HG02884 (cell line): ENCODE results near the gene OSBP2.

Experiments
- ATAC-seq: cut with Tn5 transposase; IDR thresholded peaks from one replicate; pipeline ENCODE4 v1.9.1; 2021; ENCODE audit warnings: mild to moderate bottlenecking, moderate library complexity; ENCODE audit not compliant: unreplicated experiment

The OSBP2 gene

DNA sequence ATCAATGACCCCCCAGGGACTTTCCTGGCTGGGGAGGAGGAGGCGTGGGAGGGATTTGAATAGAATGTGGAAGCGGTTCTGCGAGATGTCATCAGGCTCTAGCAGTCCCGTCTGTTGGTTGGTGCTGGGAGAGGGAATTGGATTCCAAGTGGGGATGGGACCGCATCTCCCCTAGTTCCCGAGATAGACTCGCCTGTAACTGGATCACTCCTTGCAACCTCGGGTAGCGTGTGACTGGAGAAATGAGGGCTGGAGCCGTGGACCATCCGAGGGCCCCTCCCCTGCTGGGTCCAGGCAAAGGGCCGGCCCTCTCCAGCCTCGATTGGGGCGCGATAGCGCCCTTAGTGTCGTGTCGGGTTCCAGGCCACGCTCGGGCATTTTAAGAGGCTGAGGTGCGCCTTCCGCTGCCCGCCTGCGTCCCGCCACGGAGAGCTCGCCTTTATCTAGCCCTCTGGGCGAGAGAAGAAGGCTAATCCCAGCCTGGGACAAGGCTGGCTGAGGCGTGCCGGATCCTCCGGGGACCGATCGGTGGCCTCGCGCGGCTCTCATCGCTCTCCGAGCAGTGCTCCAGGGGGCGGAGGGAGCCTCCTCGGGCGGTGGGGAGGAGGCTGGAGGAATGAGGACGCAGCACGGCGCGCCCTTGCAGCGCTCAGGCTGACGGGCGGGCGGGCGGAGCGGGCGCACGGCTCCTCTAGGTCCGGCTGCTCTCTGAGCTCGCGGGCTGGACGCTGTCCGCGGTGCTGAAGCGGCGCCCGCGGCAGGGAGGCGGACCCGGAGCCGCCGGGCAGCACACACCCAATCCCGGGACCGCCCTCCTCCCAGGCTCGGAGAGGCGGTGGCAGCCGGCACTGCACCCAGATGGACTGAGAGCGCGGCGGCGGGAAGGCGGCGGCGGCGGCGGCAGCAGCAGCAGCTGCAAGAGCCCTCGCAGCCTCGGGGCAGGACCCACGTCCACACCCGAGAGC lies 107.8 kb downstream of the OSBP2 start:
- ATAC-seq: no peak

DNA sequence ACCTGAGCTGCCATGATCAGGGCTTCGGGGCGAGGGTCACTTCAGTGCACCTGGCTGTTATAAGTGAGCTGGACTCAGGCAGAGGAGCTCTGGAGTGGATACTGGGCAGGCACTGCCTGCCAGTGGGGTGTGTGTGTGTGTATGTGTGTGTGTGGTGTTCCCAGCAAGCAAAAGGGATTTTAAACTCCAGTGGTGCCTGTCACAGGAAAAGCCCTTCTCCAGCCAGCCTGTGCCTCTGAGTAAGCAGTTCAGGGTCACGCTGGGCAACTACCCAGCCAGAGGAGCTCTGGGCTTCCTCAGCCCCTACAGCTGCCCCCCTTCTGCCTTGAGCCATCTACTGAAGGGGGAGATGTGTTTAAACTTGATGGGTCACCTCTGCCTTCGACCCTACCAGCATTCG lies 109.0 kb downstream of the OSBP2 start:
- ATAC-seq: no peak

DNA sequence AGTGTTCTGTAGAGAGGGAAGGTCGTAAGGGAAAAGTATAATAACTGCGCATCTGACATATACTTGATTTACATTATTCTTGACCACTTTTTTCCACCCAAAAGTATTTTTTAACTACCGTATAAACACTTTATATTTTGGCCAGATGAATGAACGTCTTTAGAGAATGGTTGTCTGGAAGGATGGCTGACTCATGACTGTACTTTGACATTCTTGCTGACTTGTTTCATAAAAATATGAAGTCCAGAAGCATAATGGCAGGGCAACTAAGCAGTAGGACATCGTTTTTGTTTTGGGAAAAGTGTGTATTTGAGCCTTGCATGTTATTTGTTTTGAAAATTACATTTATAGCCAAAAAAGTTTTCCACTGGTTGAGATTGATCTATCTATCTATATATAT lies 110.0 kb downstream of the OSBP2 start:
- no peak for ATAC-seq

DNA sequence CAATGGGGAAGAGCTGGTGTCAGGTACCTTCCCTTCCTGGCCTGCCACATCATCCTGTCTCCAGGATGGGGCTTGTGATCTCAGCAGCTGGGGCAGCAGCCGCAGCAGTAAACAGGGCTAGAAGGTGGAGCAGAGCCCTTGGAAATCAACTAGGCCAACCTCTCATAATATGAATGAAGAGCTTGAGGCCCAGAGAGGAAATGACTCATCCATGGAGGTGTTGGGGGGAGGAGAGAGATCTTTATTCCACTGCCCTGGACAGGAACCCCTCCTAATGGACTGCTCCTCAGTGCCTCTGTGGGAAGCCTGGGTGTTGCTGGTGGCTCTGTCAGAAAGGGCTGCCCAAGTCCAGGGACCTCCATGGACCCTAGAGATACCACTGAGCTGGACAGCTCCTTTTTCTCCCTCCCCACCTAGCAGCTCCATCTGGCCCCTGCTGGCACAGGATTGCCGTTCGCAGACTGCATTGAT lies 111.8 kb downstream of the OSBP2 start:
- ATAC-seq: no peak

DNA sequence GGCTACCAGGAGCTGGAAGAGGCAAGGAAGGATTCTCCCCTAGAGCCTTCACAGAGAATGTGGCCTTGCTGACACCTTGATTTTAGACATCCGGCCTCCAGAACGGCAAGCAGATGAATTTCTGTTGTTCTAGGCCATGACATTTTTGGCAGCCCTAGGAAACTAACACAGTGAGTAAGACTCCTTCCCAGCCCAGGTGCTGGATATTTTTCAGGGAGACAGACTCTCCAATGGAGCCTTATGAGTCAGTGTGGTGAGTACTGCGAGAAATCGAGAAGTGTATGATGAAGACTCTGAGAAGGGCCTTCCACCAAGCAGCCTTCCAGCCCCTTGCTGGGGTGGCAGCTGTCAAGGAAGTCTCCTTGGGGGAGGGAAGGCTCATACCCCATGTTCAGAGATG lies 114.4 kb downstream of the OSBP2 start:
- ATAC-seq: no peak

DNA sequence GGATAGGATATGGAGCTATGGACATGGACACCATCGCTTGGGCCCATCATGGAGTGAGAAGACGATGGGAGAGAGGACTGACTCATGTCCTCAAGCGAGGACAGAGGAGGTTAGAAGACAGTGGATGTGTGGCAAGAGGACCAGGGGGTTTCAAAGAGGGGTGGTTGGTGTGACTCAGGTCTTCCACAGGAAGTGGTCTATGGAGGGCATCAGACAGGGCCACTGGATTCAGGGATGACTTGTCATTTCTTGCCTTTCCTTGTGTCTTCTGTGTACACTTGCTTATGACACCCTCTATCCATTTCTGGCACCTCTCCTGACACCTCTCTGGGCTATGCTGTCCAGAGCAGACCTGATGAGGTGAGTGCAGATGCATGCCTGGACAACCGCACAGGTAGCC lies 115.4 kb downstream of the OSBP2 start:
- no peak for ATAC-seq

DNA sequence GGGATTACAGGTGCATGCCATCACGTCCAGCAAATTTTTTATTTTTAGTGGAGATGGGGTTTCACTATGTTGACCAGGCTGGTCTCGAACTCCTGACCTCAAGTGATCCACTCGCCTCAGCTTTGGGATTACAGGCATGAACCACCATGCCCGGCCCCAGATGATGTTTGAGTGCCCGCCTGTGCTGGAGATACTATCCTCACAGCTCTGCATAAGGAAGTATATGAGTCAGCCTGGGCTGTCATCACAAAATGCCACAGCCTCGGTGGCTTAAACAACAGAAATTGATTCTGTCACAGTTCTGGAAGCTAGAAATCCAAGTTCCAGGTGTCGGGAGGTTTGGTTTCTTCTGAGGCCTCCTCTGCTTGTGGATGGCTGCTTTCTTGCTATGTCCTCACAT lies 119.3 kb downstream of the OSBP2 start:
- ATAC-seq: no peak

DNA sequence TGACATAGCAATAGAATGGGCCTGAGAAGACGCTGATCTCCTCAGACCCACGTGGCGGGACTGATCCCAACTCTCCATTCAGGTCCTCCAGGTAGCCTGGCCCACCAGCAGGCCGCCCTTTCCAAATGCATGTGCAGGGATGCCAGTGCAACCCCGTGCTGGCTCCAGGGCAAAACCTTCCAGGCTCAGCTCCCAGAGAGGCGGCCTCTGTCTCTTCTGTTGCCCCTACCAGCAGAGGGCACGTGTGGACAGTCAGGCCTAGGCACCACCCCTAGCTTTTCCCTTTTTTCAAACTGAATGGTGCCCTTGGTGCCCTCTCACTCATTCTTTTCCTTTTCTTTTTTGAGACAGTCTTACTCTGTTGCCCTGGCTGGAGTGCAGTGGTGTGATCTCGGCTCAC lies 121.7 kb downstream of the OSBP2 start:
- no peak for ATAC-seq

DNA sequence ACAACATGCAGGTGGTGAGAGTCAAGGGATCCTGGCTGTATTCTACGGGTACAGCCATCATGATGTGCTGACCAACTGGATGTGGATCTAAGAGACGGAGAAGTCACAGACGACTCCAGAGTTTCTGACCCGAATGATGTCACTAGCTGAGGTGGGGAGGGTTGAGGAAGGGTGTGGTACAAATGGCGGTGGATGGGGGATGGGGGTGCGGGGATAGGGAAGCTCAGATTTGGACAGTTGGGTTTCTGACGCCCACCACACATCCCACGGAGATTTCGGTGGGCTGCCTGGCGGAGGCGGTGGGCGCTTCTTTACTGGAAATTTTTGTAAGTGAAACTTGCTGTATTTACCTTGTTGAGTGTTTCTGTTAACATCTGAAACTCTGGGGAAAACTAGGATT lies 126.7 kb downstream of the OSBP2 start:
- ATAC-seq: no peak

DNA sequence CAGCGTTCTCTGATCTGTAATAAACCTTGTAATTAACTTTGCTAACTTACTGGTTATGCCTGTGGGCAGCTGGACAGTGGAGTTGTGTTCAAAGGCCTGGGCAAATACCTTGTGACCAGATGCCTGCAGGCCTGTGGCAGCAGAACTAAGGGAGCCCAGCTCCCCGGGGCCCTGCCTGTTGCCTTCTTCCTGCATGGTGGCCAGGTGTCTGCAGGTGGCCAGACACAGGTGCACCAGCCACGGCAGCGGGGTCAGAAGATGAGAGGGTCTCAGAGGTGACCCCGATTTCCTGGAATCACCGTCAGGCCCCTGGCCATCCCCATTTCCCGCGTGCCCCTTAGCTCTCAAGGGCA lies 127.2 kb downstream of the OSBP2 start:
- no peak for ATAC-seq

DNA sequence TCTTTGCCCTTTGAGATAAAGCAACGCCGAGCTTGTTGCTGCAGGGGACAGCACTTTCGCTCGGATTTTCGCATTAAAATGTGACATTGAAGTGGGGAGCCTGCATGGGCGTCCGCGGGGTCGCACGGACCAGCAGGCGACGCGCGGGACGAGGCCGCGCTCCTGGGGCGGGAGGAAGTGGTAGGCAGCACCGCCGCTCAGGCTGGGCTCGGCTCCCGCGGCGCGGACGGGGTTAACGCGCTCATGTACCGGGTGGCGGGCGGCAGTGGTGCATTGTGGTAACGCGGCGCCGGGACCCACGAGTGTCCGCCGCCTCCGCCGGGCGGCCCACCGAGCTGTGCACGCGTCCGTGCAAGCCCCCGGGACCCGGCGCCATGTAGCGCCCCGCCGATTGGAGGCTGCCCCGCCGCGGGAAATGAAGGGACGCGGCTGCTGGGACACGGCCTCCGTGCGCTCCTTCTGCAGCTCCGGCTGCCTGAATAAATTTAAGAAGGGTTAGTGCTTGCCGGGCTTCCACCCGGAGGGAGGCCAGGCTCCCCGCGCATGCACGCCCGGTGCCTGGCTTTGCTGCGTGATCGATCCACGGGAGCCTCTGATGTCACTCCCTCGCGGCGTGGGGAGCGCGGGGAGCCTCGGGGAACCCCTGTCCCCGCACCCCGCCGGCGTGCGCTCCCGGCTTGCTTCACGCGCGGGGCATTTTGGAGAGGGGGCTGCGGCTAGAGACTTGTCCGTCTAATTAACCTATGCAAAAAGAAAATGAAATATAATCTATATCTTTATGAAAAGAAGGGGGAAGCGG lies 127.7 kb downstream of the OSBP2 start:
- no peak for ATAC-seq

DNA sequence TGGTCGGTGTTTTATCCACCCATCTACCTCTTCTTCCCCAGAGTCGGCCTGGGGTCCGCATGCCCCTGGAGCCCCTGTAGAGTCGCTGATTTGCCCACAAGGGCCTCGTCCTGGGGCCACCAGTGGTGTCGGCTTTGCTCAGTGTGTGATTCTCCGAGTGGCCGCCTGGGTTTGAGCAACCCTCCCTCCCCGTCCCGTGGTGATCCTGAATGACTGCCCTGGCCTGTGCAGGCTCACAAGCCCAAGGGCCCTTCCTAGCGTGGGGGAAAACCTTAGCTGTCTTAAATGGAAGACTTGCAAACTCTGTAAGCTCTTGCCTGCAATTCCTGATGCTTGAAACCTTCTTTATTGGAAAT lies 128.3 kb downstream of the OSBP2 start:
- ATAC-seq: no peak

DNA sequence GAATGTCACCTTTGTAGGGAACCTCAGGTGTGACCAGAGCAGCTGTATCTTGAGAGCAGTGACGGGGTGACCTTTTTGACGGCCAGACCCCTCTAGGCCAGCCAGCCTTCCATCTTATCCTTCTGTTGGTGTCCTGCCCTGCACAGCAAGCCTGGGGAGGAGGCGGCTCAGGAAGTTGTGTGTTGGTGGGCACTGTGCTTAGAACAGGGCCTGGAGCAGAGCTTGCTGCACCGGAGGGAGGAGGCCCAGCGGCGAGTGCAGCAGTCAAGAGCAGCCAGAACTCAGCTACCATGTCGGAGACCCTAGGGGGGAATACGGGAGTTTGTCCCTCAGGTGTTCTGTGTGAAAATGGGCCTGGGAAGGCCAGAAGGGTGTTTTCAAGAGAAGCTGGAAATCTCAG lies 129.4 kb downstream of the OSBP2 start:
- no peak for ATAC-seq

DNA sequence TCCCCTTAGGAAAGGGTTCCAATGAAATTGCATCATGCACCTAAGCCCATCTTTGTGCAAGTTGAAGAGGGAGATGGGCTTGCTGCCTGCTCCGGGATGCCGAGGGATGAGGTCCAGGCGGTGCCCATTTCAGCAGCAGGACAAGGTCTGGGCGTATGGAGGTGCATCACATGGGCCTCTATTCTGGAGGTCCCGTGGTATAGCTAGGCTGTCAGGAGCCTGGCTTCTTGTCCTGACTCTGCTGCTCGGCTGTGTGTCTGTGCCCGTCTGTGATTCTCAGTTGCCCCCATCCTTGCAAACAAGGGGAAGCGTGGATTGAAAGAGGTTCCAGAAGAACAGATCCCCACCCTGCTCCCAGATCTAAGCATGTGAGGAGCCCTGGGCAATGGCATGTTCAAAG lies 130.0 kb downstream of the OSBP2 start:
- no peak for ATAC-seq

DNA sequence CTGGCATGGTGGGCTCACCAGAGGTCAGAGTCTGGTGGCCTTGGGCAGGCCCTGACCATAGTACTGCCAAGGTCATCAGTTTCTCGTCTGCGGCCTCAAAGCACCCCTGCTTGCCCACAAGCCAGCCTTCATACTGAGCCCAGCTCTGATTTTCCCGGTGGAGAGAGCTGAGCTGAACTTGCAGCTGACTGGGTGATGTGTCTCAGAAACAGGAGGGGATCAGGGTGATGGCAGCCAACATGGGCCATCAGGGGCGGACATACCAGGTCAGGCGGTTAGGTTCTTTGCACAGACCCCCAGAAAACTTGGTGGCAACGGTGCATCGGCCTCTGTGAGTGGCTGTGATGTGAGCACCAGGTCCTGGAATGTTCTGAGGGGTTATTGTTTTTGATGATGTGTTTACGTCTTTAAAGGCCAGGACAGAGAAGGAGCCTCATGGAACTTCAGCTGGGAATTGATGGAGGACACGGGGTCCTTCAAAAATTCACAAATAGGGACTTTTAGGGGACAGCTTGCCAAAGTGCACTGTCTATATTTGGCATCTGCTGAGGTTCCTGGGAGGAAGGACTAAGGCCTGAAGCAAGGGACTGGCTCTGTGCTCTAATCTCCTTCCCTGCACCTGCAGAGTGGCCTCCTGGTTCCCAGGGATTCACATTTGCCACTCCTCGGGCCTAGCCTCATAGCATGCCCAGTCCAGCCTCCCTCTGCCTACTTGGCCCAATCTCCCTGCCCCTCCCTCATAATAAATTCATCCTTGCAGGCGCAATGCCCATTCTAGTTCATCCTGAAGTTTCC lies 131.2 kb downstream of the OSBP2 start:
- ATAC-seq: no peak

DNA sequence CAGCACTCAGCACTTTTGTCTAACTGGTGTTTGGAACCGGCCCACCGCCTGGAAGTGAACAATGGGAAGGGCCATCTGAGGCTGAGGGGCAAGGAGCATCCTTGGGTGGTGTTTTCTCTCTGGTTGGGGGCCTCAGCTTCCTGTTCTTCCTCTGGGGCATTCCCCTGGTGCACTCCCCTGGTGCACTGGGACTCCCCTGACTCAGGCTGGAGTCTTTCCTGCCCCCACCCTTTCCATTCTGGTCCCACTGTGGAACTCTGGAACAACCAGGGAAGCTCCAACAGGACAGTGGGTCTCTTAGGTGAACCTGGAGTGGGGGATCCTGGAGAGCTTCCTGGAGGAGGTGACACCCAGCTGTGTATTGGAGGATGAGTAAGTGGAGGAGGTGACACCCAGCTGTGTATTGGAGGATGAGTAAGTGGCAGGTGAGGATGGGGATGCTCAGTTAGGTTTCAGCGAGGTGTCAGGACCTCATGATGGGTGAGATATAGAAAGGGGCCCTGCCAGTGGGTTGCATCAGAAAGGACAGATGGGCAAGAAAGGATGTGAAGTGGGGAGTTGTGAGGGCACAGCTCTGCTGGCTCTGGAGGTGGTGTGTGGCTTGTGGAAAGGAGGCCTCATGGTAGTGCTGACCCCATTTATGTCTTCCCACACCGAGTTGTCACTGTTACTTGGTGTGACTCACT lies 132.1 kb downstream of the OSBP2 start:
- no peak for ATAC-seq

DNA sequence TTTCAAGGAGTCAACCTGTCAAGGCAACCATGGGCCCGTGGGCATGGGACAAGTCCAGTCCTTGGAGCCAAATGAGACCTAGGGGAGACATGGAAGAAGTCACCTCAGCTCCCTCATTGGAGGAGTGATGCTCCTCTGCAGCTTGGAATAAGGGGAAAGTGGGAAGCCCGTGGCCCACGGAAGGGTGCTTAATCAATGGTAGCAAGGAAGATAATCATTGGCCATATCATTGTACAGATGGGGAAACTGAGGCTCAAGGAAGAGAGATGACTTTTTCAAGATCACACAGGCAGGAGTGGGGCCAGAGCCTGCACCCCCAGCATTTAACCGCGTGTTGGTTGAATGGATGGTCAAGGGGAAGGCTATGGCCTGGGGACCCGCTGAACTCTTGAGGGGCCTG lies 133.0 kb downstream of the OSBP2 start:
- ATAC-seq: no peak

DNA sequence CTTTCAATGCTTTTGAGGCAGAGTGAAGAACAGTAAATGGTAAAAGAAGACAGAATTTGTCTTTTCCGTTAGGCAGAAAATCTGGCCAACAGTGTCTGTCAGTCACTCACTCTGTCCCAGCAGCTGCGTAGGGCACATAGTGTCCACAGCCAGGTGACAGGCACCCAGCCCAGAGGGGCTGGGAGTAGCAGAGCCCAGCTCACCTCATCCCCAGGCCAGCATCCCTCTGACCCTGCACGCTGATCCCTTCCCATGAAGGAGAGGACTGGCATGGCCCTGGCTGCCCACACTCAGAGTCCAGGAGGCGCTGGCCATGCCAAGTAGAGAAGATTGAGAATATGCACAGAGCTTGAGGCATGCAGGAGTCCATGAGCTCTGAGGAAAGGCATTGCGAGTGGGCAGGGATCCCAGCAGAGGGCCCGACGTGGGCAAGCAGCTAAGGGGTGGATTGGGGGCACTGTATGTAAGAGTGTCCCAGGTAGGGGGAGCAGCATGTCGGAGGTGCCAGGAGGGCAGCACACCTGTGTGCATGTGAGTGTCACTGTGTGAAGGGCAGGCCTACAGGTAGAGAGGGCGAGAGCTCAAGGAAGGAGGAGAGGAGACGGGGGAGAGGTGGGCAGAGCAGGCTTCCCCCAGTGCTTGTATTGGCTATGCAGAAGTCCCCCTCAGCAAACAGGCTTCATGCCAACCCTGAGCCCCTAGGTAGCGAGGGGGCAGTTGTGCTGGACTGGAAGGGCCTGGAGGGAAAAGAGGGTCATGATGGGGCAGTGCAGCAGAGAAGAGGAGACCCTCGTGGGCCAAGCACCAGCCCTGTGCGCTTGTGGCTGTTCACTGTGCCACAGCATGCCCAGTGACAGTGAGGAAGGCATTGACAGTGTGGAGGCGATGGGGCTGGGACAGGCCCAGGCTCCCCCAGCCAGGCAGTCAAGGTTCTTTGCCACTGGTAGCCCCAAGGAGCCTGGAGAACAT lies 133.8 kb downstream of the OSBP2 start:
- no peak for ATAC-seq

DNA sequence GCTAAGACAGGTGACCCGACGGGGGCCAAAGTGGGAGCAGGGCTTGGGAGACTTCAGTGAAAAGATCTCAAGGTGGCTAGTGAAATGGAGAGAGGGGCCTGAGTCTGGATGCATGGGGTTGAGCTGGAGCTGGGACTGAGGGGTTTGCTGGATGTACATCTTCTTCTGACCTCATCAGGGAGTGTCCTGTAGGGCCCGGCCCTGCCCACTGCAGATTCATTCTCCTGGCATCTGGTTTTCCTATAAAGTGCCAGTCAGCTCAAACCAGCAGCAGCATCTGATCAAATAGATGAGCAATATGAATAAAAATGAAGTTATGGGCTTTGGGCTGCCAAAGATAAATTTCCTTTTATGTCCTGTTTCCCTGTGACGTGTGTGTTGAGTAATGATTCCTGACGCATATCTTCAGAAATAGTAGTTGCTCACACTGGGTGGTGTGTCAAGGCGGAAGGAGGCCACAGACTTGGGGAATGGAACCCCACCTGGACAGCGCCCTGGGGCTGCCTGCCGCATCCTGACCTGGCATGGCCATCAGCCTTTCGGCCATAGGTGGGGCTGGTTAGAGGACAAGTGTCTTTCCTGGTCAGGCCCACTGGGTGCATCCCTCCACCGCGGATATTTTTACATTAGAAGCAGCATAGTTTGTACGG lies 135.4 kb downstream of the OSBP2 start:
- no peak for ATAC-seq
